ENCODE results near the gene PLP2. TPM values are rescaled to one million over a fixed set of nuclear protein-coding genes. Genes with fewer than 3 reads are reported as not detected.

PLP2 gene
- total RNA-seq, 2 donors from 2014 or later, result 142 to 169 TPM

- DNase-seq (ENCODE audit: low spot score in 2 of 2), result no peak
These were observed 4.0 kb downstream of the PLP2 start for GRCh38 chrX:49175435-49176274.

GRCh38 chrX:49176421-49177326, 5.0 kb downstream of the PLP2 start:
- H3K9me3 Mint-ChIP-seq, result no peaks in the 10 kb centered on the region
- ATAC-seq, result no peak
- DNase-seq (ENCODE audit: low spot score in 2 of 2), result no peak
- H3K36me3 Mint-ChIP-seq, result peaks cover 16 to 27% of the 10 kb centered on the region in 2 donors
- peak overlapping the region in 1 of 2 donors; percentile 87 for H3K27ac Mint-ChIP-seq

More at GRCh38 chrX:49175435-49176274, 4.0 kb downstream of the PLP2 start:
- no peak for ATAC-seq
- Mint-ChIP-seq H3K36me3 (peaks cover 16 to 23% of the 10 kb centered on the region in 2 donors), H3K9me3 (no peaks in the 10 kb centered on the region), H3K27ac (peak overlapping the region; percentile 47 to 87)

GRCh38 chrX:49177338-49177833, 5.7 kb downstream of the PLP2 start:
- H3K9me3 Mint-ChIP-seq, result no peaks in the 10 kb centered on the region
- DNase-seq (ENCODE audit: low spot score in 2 of 2) (no peak), ATAC-seq (peak; percentile 25 to 47)
- peak overlapping the region; percentile 68 for H3K27ac Mint-ChIP-seq
- H3K36me3 Mint-ChIP-seq, result peaks cover 11 to 27% of the 10 kb centered on the region in 2 donors

- DNase-seq (ENCODE audit: low spot score in 2 of 2), result no peak
- ATAC-seq, result peak; percentile 4 to 18
- Mint-ChIP-seq H3K36me3 (peaks cover 6 to 21% of the 10 kb centered on the region in 2 donors), H3K27ac (peak overlapping the region; percentile 68), H3K9me3 (no peaks in the 10 kb centered on the region)
These were observed 6.3 kb downstream of the PLP2 start for GRCh38 chrX:49177873-49178480.

GRCh38 chrX:49178537-49178936, 6.8 kb downstream of the PLP2 start:
- H3K36me3 Mint-ChIP-seq, result peaks cover 0 to 17% of the 10 kb centered on the region in 2 donors
- H3K27ac Mint-ChIP-seq, result no peak overlapping the region
- no peaks in the 10 kb centered on the region for H3K9me3 Mint-ChIP-seq
- DNase-seq (ENCODE audit: low spot score in 2 of 2) (no peak), ATAC-seq (no peak)

- Mint-ChIP-seq H3K9me3 (no peaks in the 10 kb centered on the region), H3K36me3 (peaks cover 0 to 13% of the 10 kb centered on the region in 2 donors), H3K27ac (peak overlapping the region; percentile 67 to 72)
- ATAC-seq, result no peak
- DNase-seq (ENCODE audit: low spot score in 2 of 2), result no peak
These were observed 7.7 kb downstream of the PLP2 start for GRCh38 chrX:49179358-49179757.

GRCh38 chrX:49183701-49184281, 12.1 kb downstream of the PLP2 start:
- ATAC-seq (peak in 1 of 2 donors; percentile 1), DNase-seq (ENCODE audit: low spot score in 2 of 2) (no peak)
- Mint-ChIP-seq H3K27ac (peak overlapping the region in 1 of 2 donors; percentile 82), H3K9me3 (no peaks in the 10 kb centered on the region), H3K36me3 (peaks cover 0 to 8% of the 10 kb centered on the region in 2 donors)

GRCh38 chrX:49184294-49185281, 12.9 kb downstream of the PLP2 start:
- ATAC-seq (peak; percentile 58 to 65), DNase-seq (ENCODE audit: low spot score in 2 of 2) (peak; percentile 31 to 64)
- Mint-ChIP-seq H3K36me3 (peaks cover 3 to 8% of the 10 kb centered on the region in 2 donors), H3K9me3 (no peaks in the 10 kb centered on the region), H3K27ac (peak overlapping the region; percentile 82 to 89)

- Mint-ChIP-seq H3K27ac (peak within 1 kb of the TSS; percentile 82 to 89), H3K36me3 (peaks cover 0 to 10% of the 10 kb centered on the region in 2 donors), H3K9me3 (no peaks in the 10 kb centered on the region)
These were observed 14.7 kb downstream of the PLP2 start, which contains the start of gene PRICKLE3 for GRCh38 chrX:49186125-49187027. PRICKLE3 (minus strand) TSS chrX:49186373; CDS start chrX:49186297, 76 bp downstream.

GRCh38 chrX:49187028-49187394, 15.3 kb downstream of the PLP2 start:
- Mint-ChIP-seq H3K27ac (peak overlapping the region in 1 of 2 donors; percentile 50), H3K9me3 (no peaks in the 10 kb centered on the region), H3K36me3 (peaks cover 0 to 10% of the 10 kb centered on the region in 2 donors)
- ATAC-seq (no peak), DNase-seq (ENCODE audit: low spot score in 2 of 2) (no peak)

More at GRCh38 chrX:49186125-49187027, 14.7 kb downstream of the PLP2 start, which contains the start of gene PRICKLE3:
- ATAC-seq (peak; percentile 17 to 39), DNase-seq (ENCODE audit: low spot score in 2 of 2) (peak; percentile 75 to 80)

- Mint-ChIP-seq H3K36me3 (peaks cover 0 to 10% of the 10 kb centered on the region in 2 donors), H3K9me3 (no peaks in the 10 kb centered on the region), H3K27ac (peak overlapping the region in 1 of 2 donors; percentile 50)
- no peak for ATAC-seq
- DNase-seq (ENCODE audit: low spot score in 2 of 2), result no peak
These were observed 15.8 kb downstream of the PLP2 start for GRCh38 chrX:49187526-49187925.

GRCh38 chrX:49188468-49189076, 16.9 kb downstream of the PLP2 start:
- DNase-seq (ENCODE audit: low spot score in 2 of 2), result no peak
- no peak for ATAC-seq
- Mint-ChIP-seq H3K36me3 (peaks cover 0 to 10% of the 10 kb centered on the region in 2 donors), H3K27ac (no peak overlapping the region), H3K9me3 (no peaks in the 10 kb centered on the region)

- Mint-ChIP-seq H3K27ac (peak overlapping the region in 1 of 2 donors; percentile 97), H3K36me3 (peaks cover 0 to 10% of the 10 kb centered on the region in 2 donors)
These were observed 17.9 kb downstream of the PLP2 start for GRCh38 chrX:49189606-49190005.

More at GRCh38 chrX:49189606-49190005, 17.9 kb downstream of the PLP2 start:
- no peaks in the 10 kb centered on the region for H3K9me3 Mint-ChIP-seq
- ATAC-seq (no peak), DNase-seq (ENCODE audit: low spot score in 2 of 2) (no peak)

Data from activated naive CD4-positive, alpha-beta T cell treated with anti-CD3 and anti-CD28 coated beads, Interleukin-2, amount 50 U/mL, for 72 hours (primary cell).